ENCODE measurements around the gene OOSP4A.
"Not testable (repeated sequence)": the region's sequence is repeated elsewhere in the genome, so short reads cannot be mapped to it uniquely, and the experiment has no call there.

The OOSP4A gene

GRCh38 chr11:59981106-59981770, 17.4 kb downstream of the OOSP4A start:
- no peak for DNase-seq

DNA sequence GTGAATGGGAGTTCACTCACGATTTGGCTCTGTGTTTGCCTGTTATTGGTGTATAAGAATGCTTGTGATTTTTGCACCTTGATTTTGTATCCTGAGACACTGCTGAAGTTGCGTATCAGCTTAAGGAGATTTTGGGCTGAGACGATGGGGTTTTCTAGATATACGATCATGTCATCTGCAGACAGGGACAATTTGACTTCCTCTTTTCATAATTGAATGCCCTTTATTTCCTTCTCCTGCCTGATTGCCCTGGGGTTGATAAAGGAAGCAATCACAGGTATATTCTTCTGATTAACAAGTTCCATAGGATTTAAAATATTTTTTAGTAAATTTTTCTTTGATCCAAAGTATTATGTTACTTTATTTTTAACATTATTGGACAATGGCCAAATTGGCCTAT, 18.2 kb downstream of the OOSP4A start:
- DNase-seq = not testable (repeated sequence)

DNA sequence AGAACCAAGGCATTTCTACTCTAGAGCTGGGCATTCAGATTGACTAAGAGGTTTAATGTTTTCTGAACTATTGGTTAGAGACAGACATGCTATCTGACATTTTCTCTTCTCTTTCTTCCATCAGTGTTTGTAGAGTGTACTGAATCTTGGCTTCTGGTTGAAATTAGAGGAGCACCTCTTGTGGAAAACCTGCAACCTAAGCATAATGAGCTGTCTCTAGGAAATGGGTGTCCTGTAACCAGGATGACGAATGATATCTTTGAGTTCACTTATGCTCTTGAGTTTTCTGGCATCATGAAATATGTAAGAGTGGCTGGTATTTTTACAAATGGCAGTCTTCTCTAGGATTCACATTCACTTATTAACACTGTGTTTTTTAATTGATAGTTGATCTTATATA, 19.4 kb downstream of the OOSP4A start:
- DNase-seq = no peak

- no peak for DNase-seq
Observed at GRCh38 chr11:59984368-59984767, 20.5 kb downstream of the OOSP4A start.

DNA sequence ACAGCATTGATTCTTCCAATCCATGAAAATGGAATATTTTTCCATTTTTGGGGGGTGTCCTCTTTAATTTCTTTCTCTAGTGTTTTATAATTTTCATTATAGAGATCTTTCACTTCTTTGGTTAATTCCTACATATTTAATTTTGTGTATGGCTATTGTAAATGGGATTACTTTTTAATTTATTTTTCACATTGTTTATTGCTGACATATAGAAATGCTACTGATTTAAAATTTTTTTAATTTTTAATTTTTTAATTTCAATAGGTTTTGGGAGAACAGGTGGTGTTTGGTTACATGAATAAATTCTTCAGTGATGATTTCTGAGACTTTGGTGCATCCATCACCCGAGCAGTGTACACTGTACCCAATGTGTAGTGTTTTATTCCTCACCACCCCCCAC, 26.6 kb downstream of the OOSP4A start:
- DNase-seq = no peak

GRCh38 chr11:59992425-59992824, 28.6 kb downstream of the OOSP4A start:
- no peak for DNase-seq

DNA sequence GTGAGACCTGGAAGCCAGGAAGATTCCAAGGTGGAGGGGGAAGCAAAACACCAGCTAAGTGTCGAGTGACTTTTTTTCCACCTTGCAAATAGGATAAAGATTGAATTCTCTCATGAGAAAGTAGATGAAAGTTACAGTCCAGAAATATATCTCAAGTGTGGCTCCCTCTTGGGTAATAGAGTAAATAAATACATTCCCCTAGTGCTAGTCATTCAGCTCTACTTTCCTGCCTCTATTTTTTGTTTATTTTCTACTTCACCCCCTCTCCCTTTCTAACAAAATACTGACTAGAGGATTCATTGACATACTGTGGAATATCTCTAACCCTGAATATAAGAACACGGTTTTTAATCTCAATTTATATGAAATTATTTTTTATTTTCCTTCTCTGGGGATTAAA, 34.0 kb downstream of the OOSP4A start:
- no peak for DNase-seq

- no peak for DNase-seq
Observed at GRCh38 chr11:59999691-60000090, 35.9 kb downstream of the OOSP4A start.

- DNase-seq = no peak
Observed at GRCh38 chr11:60003729-60004128, 39.9 kb downstream of the OOSP4A start.

DNA sequence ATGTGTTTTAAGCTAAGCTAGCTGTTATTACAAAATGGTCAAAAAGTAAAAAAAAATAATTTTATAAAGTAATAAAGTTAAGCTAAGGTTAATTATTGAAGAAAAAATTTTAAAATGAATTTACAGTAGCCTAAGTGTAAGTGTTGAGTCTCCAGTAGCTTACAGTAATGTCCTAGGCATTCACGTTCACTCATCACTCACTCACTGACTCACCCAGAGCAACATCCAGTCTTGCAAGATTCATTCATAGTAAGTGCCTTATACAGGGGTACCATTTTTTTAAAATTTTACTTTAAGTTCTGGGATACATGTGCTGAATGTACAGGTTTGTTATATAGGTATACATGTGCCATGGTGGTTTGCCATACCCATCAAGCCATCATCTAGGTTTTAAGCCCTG, 41.5 kb downstream of the OOSP4A start:
- no peak for DNase-seq

GRCh38 chr11:60016881-60017280, 53.0 kb downstream of the OOSP4A start, which contains the start of gene OOSP4B:
Gene OOSP4B (plus strand): TSS chr11:60017181.
- DNase-seq = no peak

DNA sequence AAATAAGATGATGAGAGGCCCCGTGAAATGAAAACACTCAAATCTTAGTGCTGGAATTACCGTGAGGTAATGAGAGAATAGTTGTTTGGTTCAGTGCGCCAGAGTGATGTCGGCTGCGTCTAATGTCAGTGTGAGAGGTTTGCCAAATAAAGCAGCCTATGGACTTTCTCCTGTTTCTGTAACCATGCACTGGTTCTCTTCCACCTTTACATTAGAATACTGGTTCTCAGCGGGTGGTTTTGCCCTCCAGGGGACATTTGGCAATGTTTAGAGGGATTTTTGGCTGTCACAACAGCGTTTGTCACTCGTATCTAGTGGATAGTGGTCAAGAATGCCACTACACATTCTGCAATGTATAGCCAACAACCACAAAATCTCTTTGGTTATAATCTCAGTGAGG, 54.2 kb downstream of the OOSP4A start:
- DNase-seq = no peak

Data from 8988T (cell line).